ENCODE measurements around the gene HSPB6. TPM values are rescaled to one million over a fixed set of nuclear protein-coding genes. Genes with fewer than 3 reads are reported as not detected.

Gene HSPB6
- polyA plus RNA-seq, 4 donors: 19.4 to 32.3 (median 25.1) TPM

DNA sequence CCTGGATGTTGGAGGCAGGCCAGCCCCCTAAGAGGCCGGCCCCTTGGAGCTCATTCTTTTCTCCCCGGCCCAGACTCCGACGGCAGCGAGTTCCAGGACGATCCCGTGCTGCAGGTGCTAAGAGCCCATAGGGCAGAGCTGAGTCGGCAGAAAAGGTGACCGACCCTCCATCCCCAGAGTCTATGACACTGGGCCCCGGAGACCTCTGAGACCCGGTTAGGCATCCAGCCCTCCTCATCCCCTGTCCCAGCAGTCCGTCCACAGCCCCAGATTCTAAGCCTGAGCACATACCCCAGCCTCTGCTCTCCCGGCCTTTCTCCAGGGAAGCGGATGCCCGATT, 11.2 kb upstream of the HSPB6 start:
- no peak for DNase-seq (ENCODE audit: low read depth in 4 of 4, low spot score in 2 of 4)

DNA sequence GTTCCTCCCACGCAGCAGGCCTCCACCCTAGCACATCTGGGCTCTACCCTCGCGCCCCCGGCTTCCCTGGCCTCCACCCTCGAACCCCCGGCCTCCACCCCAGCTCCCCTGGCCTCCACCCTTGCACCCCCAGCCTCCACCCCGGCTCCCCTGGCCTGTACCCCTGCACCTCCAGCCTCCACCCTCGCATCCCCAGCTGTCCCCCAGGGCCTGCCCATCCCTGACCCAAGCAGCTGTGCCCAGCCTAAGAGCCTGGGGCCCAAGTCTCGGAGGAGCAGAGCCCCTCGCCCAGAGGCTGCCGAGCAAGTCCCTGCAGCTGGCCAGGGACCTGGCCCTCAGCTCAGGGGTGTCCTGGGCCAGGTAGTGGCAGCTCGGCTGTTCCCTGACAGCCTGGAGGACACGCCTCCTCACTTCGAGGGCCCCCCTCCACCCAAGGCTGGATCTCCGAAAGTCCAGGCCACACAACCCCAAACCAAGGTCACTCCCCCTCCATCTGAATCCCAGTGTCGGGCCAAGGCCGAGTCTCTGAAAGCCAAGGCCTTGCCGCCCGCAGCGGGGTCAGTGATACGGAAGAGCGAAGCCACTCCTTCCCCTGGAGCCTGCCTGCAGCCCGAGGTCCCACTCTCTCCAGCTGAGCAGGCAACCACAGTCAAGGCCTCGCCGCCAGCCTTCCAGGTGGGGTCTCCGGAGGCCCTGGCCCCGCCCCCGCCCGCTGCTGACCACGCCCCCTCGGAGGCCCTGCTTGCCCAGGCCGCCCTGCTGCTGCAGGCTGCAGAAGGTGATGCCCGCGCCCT, 10.7 kb upstream of the HSPB6 start:
- DNase-seq (ENCODE audit: low read depth in 4 of 4, low spot score in 2 of 4): no peak

DNA sequence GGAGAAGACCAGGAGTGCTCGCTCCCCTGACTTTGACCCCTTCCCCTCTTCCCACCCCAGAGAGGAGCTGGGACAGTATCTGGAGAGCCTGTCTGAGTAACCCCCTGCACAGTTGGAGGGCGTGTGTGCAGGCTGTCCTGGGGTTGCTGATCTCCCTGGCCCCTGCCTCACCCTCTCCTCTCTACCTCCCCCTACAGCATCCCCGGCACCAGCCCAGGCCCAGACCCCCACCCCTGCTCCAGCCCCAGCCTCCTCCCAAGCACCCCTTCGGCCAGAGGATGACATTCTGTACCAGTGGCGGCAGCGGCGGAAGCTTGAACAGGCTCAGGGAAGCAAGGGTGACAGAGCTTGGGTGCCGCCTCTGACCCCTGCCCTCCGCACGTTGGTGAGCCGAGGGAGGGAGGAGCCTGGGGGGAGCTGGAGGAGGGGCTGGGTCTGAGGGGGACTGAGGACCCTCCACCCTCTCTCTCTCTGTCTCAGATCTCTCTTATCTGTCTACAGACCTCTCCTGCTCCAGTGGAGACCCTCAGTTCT, 9.8 kb upstream of the HSPB6 start:
- no peak for DNase-seq (ENCODE audit: low read depth in 4 of 4, low spot score in 2 of 4)

DNA sequence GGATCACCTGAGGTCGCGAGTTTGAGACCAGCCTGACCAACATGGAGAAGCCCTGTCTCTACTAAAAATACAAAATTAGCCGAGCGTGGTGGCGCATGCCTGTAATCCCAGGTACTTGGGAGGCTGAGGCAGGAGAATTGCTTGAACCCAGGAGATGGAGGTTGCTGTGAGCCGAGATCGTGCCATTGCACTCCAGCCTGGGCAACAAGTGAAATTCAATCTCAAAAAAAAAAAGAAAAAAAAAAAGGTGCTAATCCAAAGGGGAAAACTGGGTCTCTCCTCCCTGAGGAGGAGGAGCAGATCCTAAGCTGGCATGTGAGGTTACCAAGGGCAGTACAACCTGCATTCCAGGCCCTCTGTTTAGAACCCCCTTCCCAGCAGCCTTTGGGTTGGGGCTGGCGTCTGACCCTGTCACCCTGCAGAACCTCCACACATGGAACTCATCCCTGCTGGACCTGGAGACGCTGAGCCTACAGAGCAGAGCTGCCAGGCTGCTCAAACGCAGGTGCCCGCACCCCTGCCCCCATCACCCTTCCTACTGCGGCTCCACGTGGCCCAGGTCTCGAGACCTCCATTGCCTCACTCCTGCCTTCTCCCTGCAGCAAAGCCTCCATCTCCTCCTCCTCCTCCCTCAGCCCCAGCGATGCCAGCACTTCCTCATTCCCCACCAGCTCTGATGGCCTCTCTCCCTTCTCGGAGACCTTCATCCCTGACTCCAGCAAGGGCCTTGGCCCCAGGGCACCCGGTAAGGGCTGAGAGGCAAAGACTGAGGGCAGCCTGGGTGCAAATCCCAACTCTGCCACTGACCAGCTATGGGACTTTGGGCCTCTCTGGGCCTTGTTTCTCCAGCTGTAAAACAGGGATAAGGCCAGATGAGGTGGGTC, 7.8 kb upstream of the HSPB6 start:
- DNase-seq (ENCODE audit: low read depth in 4 of 4, low spot score in 2 of 4): no peak

DNA sequence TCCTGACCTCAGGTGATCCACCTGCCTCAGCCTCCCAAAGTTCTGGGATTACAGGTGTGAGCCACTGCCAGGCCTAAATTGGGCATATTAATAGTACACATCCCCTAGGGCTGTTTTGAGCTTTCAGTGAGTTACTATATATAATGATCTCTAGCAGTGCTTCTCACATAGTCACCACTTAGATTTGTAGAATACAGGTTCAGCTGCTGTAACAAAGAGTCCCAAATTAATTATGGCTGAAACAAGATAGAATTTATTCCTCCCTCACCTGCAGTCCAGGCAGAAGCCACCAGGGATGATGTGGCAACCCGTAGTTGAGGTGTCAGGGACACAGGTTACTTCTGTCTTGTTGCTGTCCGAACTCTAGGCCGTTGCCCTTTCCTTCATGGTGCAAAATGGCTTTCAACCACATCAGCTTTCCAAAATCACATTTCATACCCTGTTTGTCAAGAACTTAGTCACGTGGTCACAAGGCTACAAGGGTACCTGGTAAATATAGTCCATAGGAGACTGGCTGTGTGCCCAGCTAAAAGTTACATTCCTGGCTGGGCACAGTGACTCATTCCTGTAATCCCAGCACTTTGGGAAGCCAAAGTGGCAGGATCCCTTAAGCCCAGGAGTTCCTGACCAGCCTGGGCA, 4.0 kb upstream of the HSPB6 start:
- DNase-seq (ENCODE audit: low read depth in 4 of 4, low spot score in 2 of 4): no peak

DNA sequence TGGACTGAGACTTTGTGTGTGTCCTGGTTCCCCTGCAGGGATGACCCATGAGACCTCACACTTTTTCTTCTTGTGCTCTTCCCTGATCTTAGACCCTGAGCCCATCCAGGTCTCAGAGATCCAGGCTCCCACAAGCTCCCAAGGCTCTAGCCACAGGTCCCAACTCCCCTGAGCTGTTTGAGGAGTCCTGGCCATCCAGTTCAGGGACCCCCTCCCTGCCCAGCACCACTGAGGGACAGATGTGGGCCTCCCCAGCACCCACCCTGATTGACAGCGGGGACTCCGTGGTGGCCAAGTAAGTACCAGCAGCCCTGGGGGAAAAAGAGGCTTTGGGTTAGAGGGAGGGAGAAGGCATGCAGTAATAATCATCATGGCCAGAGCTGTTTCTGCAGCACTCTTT, 2.9 kb upstream of the HSPB6 start:
- no peak for DNase-seq (ENCODE audit: low read depth in 4 of 4, low spot score in 2 of 4)

DNA sequence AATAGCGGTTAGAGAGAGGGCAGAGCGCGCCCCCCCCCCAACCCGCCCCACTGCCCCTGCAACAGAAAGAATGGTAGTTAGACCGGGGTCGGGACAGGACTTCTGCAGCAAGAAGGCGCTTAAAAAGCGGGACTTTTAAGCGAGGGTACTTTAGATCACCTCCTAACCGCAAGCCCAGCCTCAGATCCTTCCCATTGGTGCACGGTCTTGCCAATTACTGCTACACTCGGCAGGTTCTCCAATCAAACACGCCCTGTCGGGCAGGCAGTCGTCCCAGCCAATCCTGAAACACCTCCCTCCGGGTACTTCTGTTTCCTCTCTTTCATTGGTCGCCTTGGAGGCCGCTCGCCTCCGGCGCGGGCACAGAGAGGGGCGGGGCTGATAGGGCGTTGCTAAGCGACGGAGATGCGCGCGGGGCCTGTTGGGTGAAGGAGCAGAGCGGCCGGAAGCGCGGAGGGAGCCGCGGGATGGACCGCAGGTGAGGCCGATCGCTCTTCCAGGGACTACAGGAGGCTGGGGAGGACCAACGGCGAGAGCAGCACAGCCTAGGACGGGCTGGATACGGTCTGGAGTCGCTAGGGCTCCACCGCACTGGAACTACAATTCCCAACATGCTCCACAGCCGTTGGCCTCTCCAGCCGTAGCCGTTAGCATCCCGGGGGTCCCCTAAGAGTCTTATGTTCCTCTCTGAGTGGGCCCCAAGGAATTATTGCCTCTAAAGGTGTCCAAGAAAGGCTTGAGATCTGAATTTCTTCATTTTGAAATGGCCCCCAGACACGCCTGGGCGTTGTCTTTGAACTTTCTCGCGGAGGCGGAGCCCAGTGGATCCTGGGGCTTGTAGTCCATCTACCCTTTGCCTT, 1.1 kb upstream of the HSPB6 start, which contains the start of gene PROSER3:
PROSER3 (plus strand) TSS at position 428 of the 860 bp plus-strand sequence; CDS start at position 468, 40 bp downstream.
- peak; percentile 95 to 99 (median 97) for DNase-seq (ENCODE audit: low read depth in 4 of 4, low spot score in 2 of 4)

DNA sequence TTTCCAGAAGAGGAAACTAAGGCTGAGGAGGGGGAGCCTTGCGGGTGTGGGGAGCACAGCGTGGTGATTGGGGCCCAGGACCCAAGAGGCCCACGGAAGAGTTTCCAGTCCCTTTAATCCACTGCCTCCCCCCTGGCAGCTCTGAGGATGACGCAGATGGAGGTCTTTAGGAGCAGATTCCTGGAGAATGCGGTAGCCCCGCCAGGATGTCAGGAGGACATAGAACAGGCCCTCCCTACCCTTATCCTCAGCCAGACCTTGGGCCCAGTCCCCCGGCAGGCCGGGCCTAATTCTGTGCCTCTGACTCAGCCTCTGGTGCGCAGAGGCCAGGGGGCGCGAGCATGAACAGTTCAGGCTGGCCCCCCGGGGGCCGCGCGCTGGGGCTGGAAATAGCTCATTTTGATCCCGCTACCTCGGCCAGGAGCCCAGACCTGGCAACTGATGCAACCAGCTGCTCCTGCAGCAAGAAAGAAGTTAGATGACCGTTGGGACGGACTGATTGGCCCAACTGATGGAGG, 461 bp upstream of the HSPB6 start:
- no peak for DNase-seq (ENCODE audit: low read depth in 4 of 4, low spot score in 2 of 4)

DNA sequence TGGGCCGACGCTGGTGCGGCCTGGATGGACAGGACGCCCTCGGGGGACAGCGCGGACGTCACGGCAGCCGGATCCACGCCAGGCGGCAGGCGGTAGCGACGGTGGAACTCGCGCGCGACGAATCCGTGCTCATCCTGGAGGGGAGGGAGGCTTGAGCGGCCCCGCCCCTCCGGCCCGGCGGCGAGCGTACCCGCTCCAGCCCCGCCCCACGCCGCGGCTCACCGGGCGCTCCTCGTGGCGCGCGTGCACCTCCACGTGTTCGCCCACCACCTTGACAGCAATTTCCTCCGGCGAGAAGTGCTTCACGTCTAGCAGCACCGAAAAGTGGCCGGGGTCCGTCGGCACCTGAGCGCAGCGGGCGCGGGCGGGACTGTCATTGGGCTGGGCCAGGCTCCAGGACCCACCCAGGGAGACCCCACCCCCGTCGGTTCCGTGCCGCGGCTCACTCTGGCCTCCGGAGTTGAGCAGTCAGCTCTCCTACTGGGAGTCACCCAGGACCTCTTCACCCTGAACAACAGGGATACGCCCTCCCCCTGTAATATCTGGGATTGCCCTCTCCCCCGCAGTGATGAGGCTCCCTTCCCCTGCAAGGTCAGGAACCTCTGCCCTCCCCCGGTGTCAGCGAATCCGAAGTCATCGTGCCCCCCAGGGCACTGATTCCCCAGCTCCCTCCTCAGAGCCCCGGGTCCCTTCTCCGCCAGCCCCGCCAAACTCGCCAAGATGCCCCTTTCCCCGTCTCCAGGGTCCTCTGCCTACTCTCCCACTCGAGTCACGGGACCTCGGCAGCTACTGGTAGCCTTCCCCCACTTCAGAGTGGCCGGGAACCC, 1.1 kb downstream of the HSPB6 start:
- DNase-seq (ENCODE audit: low read depth in 4 of 4, low spot score in 2 of 4): no peak

DNA sequence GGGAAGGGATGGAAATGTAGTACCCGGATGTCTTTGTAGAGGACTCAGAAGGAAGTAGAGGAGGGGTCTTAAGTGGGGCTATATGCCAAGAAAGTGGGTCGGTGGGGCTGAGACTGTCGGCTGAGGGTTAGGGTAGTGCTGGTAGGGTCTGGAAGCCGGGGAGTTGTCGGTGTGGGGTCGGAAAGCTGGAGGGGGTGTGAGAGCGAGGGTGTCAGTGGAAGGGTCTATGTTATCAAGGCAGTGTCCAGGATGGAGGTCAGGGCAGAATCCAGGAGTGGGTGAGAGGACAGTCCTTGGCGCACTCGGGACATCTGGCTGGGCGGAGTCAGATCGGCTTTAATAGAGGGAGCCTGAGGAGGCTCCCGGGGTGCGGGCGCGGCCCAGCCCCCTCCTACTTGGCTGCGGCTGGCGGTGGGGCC, 1.7 kb downstream of the HSPB6 start:
- DNase-seq (ENCODE audit: low read depth in 4 of 4, low spot score in 2 of 4): no peak

DNA sequence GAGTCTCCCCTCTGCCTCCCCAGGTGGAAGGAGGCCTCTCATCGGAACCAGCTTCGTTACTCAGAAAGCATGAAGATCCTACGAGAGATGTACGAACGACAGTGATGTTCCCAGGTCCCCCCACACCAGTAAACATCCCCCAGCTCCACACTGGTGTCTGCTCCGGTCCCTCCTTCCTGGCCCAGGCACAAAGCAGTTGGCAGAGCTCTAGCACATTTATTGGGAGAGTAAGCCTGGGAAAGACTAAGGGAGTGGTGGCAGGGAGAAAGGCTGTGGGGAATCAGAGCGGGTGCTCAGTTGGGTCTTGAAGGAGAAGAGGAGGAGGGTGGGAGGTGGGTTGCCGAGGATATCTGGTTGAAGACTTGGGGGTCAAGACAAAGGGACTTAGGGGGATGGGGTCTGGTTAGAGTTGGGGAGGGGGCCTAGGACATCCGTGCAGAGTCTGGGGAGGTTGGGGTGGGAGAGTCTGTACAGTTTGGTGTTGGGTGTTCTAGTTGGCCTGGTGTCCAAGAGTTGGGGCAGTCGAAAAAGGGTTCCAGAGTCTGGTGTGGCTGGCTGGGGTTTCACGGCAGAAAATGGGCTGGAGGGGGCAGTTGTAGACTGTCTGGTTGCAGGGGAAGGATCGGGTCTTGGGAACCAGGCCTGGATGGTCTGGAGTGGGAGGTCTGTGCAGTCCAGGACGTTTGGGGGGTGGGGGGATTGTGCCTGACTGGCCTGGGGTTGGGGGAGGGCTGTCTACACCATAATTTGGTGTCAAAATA, 2.3 kb downstream of the HSPB6 start:
- no peak for DNase-seq (ENCODE audit: low read depth in 4 of 4, low spot score in 2 of 4)

DNA sequence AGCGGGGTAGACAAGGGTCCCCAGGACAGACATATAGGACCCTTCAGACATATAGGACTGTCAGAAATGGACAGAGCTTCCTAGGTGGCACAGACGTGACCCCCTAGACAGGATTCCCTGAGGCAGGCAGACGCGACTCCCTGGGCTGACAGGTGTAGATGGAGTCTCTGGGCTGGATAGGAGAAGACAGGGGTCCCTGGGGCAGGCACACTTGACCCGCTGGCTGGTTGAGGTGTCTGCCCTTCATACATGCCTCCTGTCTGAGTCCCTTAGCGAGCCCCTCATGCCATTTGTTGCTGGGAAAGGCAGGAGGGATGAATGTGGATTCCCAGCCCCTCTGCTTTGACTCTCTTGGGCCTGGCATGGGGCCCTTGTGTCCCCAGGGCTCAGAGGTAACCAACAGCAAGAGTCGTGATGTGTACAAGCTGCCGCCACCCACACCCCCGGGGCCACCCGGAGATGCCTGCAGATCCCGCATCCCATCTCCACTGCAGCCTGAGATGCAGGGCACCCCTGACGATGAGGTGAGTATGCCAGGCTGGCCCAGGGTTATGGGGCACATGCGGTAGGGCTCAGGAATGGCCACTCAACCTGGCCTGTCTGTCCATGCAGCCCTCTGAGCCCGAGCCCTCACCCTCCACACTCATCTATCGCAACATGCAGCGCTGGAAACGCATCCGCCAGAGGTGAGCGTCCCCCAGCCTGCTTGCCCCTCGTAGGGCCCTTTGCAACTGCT, 3.0 kb downstream of the HSPB6 start:
- no peak for DNase-seq (ENCODE audit: low read depth in 4 of 4, low spot score in 2 of 4)

DNA sequence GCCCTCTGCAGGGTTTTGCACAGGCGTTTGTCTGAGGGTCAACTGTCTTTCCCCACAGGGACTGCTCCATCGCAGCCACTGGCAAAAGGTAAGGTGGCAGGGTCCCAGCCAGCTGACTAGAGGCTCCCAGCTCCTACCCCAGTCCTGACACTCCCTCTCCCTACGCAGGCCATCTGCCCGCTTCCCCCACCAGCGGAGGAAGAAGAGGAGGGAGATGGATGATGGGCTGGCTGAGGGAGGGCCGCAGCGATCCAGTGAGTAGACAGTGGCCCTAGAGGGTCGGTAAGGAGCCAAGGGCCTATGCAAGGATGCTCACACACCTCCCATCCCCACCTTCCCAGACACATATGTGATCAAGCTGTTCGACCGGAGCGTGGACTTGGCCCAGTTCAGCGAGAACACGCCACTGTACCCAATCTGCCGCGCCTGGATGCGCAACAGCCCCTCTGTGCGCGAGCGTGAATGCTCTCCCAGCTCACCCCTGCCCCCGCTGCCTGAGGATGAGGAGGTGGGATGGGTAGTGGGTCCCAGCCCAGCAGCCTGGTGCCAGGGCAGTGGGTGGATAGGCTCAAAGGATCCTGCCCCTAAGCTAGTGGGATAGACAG, 4.0 kb downstream of the HSPB6 start:
- no peak for DNase-seq (ENCODE audit: low read depth in 4 of 4, low spot score in 2 of 4)

DNA sequence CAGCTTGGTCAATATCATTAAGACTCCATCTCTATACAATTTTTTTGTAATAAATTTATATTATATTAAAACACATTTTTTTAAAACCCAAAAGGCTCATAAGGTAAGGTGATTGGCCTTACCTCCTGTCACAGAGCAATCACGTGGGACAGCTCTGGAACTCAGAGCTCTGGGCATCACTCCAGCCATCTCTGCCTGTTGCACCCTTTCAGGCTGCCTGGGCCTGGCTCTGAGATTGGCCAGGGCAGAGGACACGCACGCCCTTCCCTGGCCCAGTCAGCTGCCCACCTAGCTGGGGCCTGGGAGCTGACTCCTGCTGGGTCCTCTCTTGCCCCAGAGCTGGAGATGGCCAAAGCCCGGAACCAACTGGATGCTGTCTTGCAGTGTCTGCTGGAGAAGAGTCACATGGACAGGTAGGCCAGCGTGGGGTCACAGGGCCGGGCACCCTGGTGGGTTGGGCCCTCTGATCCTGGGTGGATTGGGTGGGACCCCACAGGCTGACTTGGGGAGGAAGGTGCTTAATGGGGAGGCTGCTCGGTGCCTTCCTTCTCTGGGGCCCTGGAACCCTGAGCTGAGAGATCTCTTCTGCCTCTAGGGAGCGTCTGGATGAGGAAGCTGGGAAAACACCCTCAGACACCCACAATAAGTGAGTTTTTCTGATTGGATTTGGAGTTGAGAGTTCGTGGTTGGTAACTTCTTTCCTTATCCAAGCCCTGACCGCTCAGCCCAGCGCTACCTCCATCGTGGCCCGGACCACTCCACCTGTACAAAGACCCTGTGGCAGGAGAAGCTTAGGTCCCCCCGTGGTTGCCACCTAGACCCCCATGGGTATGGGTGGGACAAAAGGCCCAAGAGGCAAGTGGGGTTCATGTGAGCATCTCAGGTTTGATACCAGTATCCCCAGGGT, 4.7 kb downstream of the HSPB6 start:
- no peak for DNase-seq (ENCODE audit: low read depth in 4 of 4, low spot score in 2 of 4)

DNA sequence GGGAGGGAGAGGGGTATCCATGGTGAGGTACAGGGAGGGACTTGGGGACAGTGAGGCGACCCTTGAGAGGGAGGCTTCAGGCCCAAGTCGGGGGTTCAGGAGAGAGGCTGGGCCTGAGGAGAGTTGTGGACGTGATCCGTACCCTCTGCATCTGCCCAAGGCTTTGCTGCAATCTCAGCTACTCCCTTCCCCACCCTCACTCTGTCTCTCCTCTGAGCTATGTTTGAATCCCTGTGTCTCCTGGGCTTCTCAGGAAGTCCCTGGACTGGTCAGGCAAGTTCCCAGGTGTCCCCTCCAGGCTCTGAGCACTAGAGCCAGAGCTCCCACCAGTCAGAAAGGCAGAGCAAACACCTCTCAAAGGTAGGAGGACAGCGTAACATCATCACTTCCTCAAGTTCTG, 6.7 kb downstream of the HSPB6 start:
- no peak for DNase-seq (ENCODE audit: low read depth in 4 of 4, low spot score in 2 of 4)
